HepG2 (cell line): ENCODE results near the gene GATM. TPM values are rescaled to one million over a fixed set of nuclear protein-coding genes. Genes with fewer than 3 reads are reported as not detected.

Experiments
- BATF2 ChIP-seq: sonication (generic); formaldehyde crosslinking; IDR thresholded peaks from 2 replicates; pipeline ENCODE4 v1.8.0; 2022; ENCODE audit warnings: mild to moderate bottlenecking, missing genetic modification reagents, moderate library complexity
- BHLHE40 ChIP-seq: IDR thresholded peaks from 2 replicates; pipeline ENCODE4 v1.6.1; 2011; ENCODE audit warnings: low read length, improper control_type of control experiment
- FLYWCH1 ChIP-seq: sonication (generic); formaldehyde crosslinking; IDR thresholded peaks from 2 replicates; pipeline ENCODE4 v1.8.1; 2023; ENCODE audit warnings: mild to moderate bottlenecking, missing genetic modification reagents
- GLMP ChIP-seq: sonication (generic); formaldehyde crosslinking; IDR thresholded peaks from 2 replicates; pipeline ENCODE4 v1.9.0; 2021; ENCODE audit warnings: missing genetic modification reagents, mild to moderate bottlenecking, borderline replicate concordance
- HOXD1 ChIP-seq: sonication (generic); formaldehyde crosslinking; IDR thresholded peaks from 2 replicates; pipeline ENCODE4 v1.5.0; 2020; ENCODE audit warnings: missing genetic modification reagents
- RERE ChIP-seq: IDR thresholded peaks from 2 replicates; pipeline ENCODE4 v1.6.1; 2016; ENCODE audit warnings: low read depth, missing genetic modification reagents, missing compliant biosample characterization
- SIN3A ChIP-seq: IDR thresholded peaks from 2 replicates; pipeline ENCODE4 v1.6.1; 2011; ENCODE audit warnings: low read depth, mild to moderate bottlenecking, control low read depth, low read length, borderline replicate concordance
- TSC22D2 ChIP-seq: sonication (generic); formaldehyde crosslinking; IDR thresholded peaks from 2 replicates; pipeline ENCODE4 v1.5.1; 2020; ENCODE audit warnings: missing genetic modification reagents, mild to moderate bottlenecking, borderline replicate concordance
- ZMYM3 ChIP-seq: sonication (generic); formaldehyde crosslinking; IDR thresholded peaks from 2 replicates; pipeline ENCODE4 v1.5.1; 2020; ENCODE audit warnings: mild to moderate bottlenecking, missing genetic modification reagents
- ZNF251 ChIP-seq: sonication (generic); formaldehyde crosslinking; IDR thresholded peaks from 2 replicates; pipeline ENCODE4 v1.9.0; 2021; ENCODE audit warnings: mild to moderate bottlenecking, missing genetic modification reagents
- ZNF260 ChIP-seq: sonication (generic); formaldehyde crosslinking; IDR thresholded peaks from 2 replicates; pipeline ENCODE4 v1.4.0; 2020; ENCODE audit warnings: missing genetic modification reagents, low read depth, mild to moderate bottlenecking, borderline replicate concordance
- ZNF407 ChIP-seq: sonication (generic); formaldehyde crosslinking; IDR thresholded peaks from one replicate; pipeline ENCODE4 v1.5.1; 2020; ENCODE audit warnings: mild to moderate bottlenecking, missing genetic modification reagents; ENCODE audit errors: not compliant biosample characterization
- polyA plus RNA-seq, 8 experiments: library from polyadenylated mRNA; depleted of rRNA in 3 of 8; stranded (reverse) in 7 of 8; unstranded in 1 of 8; fragments of >200 nt; fragmentation: Illumina TruSeq in 4 of 8; extraction: Trizol in 4 of 8; gene quantifications; 2 replicates each; pipeline versions ENCODE4 v1.2.1 to v1.2.3, GENCODE V29; 2011 to 2016; ENCODE audit warnings: low read depth in 4 of 8, missing spikeins in 1 of 8, mixed read lengths in 1 of 8; ENCODE audit not compliant: insufficient read depth in 1 of 8
- total RNA-seq, 5 experiments: library from RNA; depleted of rRNA; stranded (reverse); fragments of >200 nt; fragmentation: Illumina TruSeq; extraction: Trizol; gene quantifications; 2 replicates each; pipeline ENCODE4 v1.2.3, GENCODE V29; 2016; ENCODE audit warnings: low read depth in 1 of 5

GATM gene
- total and polyA plus RNA-seq, 2 of the 13 experiments (the other 11 are each of a cell fraction or from before 2014, with no cell fraction given): 2.1 to 16.8 TPM

GRCh38 chr15:45402955-45403877 is 24.9 kb upstream of the GATM start (continued):
- peak; percentile 79; the same call in 1 of the 2 replicates for TF ChIP-seq BATF2 (CRISPR knock-in tag)
- no peak for TF ChIP-seq FLYWCH1 (CRISPR knock-in tag)
- TF ChIP-seq ZNF251: no peak
- TF ChIP-seq ZNF260 (CRISPR knock-in tag): no peak
- no peak for TF ChIP-seq ZNF407 (CRISPR knock-in tag)
- no peak for TF ChIP-seq TSC22D2
- TF ChIP-seq BHLHE40: no peak
- TF ChIP-seq SIN3A: peak; percentile 62; the same call in 1 of the 2 replicates
- no peak for TF ChIP-seq ZMYM3
- no peak for TF ChIP-seq HOXD1
- no peak for TF ChIP-seq GLMP (CRISPR knock-in tag)
- no peak for TF ChIP-seq RERE (CRISPR knock-in tag)
